Heart right ventricle (tissue), 16 donors: ENCODE results near the gene COL4A2. TPM values are rescaled to one million over a fixed set of nuclear protein-coding genes. Genes with fewer than 3 reads are reported as not detected.

ENCODE experiments used
- ATAC-seq, 8 donors: fragments of 200-7000 bp; cut with Tn5 transposase; one replicate each; pipeline ENCODE4 v1.9.1; 2020; ENCODE audit warnings: mild to moderate bottlenecking in 8 of 8, moderate library complexity in 8 of 8, moderate number of reproducible peaks in 1 of 8
- DNase-seq, 2 donors: peaks; one replicate each; pipeline ENCODE4 v3.0.0-alpha.2; 2020
- H3K27ac ChIP-seq, 10 donors: fragments of 200-600 bp; sonication (generic) in 2 of 10; one replicate each; pipeline versions ENCODE4 v1.5.0 to v1.8.0; 2020 to 2022; ENCODE audit warnings: mild to moderate bottlenecking in 3 of 10
- H3K27me3 ChIP-seq, 7 donors: fragments of 200-600 bp; one replicate each; pipeline ENCODE4 v1.8.0; 2021 to 2022; ENCODE audit warnings: mild to moderate bottlenecking in 2 of 7
- H3K36me3 ChIP-seq, 9 donors: fragments of 200-600 bp; sonication (generic) in 1 of 9; one replicate each; pipeline versions ENCODE4 v1.5.0 to v1.8.0; 2020 to 2022; ENCODE audit warnings: mild to moderate bottlenecking in 2 of 9
- H3K4me1 ChIP-seq, 9 donors: fragments of 200-600 bp; sonication (generic) in 1 of 9; one replicate each; pipeline versions ENCODE4 v1.5.0 to v1.8.0; 2020 to 2022; ENCODE audit warnings: mild to moderate bottlenecking in 4 of 9
- H3K4me3 ChIP-seq, 10 donors: fragments of 200-600 bp; sonication (generic) in 2 of 10; one replicate each; pipeline versions ENCODE4 v1.5.0 to v1.8.0; 2020 to 2022; ENCODE audit warnings: mild to moderate bottlenecking in 7 of 10, moderate library complexity in 2 of 10
- H3K9me3 ChIP-seq, 11 donors: fragments of 200-600 bp in 10 of 11; sonication (generic) in 2 of 11; one replicate each; pipeline versions ENCODE4 v1.5.0 to v1.8.0; 2013 to 2022; ENCODE audit warnings: mild to moderate bottlenecking in 2 of 11, control low read depth in 1 of 11, moderate library complexity in 1 of 11
- CTCF ChIP-seq, 9 donors: fragments of 200-600 bp; sonication (generic) in 2 of 9; IDR thresholded peaks; one replicate each; pipeline versions ENCODE4 v1.5.0 to v1.8.0; 2021 to 2022; ENCODE audit warnings: antibody characterized with exemption in 9 of 9, mild to moderate bottlenecking in 5 of 9, moderate library complexity in 1 of 9
- WGBS, 2 donors: extraction: QIAGEN DNeasy Blood & Tissue Kit; methylation state at CpG; one replicate each; pipeline ENCODE4 v1.1.7; 2013; ENCODE audit warnings: inconsistent platforms in 1 of 2; 5-methylcytosine and 5-hydroxymethylcytosine counted together
- intact Hi-C, 10 donors: fragments of 100-400 bp; cut with DNase I; formaldehyde crosslinking; loops; one replicate each; pipeline versions ENCODE4 v1.11.1 to v1.14.2; 2022
- polyA plus RNA-seq, 2 donors: library from polyadenylated mRNA; stranded (reverse); fragments of 200-250 nt; gene quantifications; one replicate each; pipeline ENCODE4 v1.2.3, GENCODE V29; 2013
- total RNA-seq, 10 donors: library from RNA; stranded (reverse); fragmentation: NEBNext Ultra II Directional in 3 of 10; extraction: Animal tissue kit (Norgen Biotek cat#: 25700) in 3 of 10; gene quantifications; one replicate each; pipeline versions ENCODE4 v1.2.1 to v1.2.4, GENCODE V29; 2021 to 2023
- donor health status: Arrhythmogenic right ventricular cardiomyopathy.
- donor health status: ischemic (EF 13 %, LVEDD 7.1; RV severe dilation, severe dysfunction).
- donor health status: healthy with polysubstance abuse.
- donor health status: DM: no; HTN: yes; CAD: no.
- donor health status: DM: no; HTN: no; CAD: no.
- donor health status: ischemic (EF 25% LVEDD 6.9; RV normal size, moderate dysfunction).
- donor health status: ischemic (EF 25% LVEDD 5.7; RV mildly dilated, moderate dysfunction).
- donor health status: healthy.
- donor health status: DM: yes; HTN: yes; CAD: no.
- donor health status: Ischemic cardiomyopathy.
- donor health status: ischemic (EF 35%, LVEDD 5.7; RV mildly dilated, moderate dysfunction).
- donor health status: nonischemic (EF 11% LVEDD 7.7; RV severe dilation, severe dysfunction).
- donor health status: DM: yes; HTN: yes; CAD: no.
- donor health status: PGD.
- donor health status: ischemic (EF 29% LVEDD 5.4; RV normal size, mild dysfunction).
- donor health status: nonischemic (EF 23%, LVEDD 6.1; RV moderate dilation, normal function).

Gene COL4A2
- total and polyA plus RNA-seq, 12 donors: 81.7 to 301 (median 128) TPM

- Histone ChIP-seq H3K4me1 (peaks cover 16 to 99% (median 72%) of the 10 kb centered on the region in 9 donors), H3K36me3 (peaks cover 0 to 24% (median 0%) of the 10 kb centered on the region in 9 donors), H3K4me3 (no peak overlapping the region), H3K27ac (peak overlapping the region in 1 of 10 donors; percentile 3), H3K27me3 (no peaks in the 10 kb centered on the region), H3K9me3 (no peaks in the 10 kb centered on the region)
- no peak for TF ChIP-seq CTCF (IDR thresholded peaks at IDR 0.05)
- WGBS, 2 donors: 90 to 94% methylated on average over 5 of the region's 5 CpGs
- ATAC-seq (no peak), DNase-seq (no peak)
- intact Hi-C loops: loop anchor here in 1 of 10 donors (5.0 kb wide), 1 partner anchor 35 kb away; the partner anchor contains the start of genes COL4A1 and COL4A2
Measured at GRCh38 chr13:110272227-110272626, 34.9 kb upstream of the COL4A2 start.

- H3K27me3 ChIP-seq: no peaks in the 10 kb centered on the region
Measured at GRCh38 chr13:110272651-110273050, 34.4 kb upstream of the COL4A2 start.

GRCh38 chr13:110273254-110273653, 33.8 kb upstream of the COL4A2 start:
- H3K4me3 ChIP-seq: no peak overlapping the region
- H3K4me1 ChIP-seq: peaks cover 16 to 99% (median 69%) of the 10 kb centered on the region in 9 donors
- intact Hi-C loops: loop anchor here in 1 of 10 donors (5.0 kb wide), 1 partner anchor 34 kb away; the partner anchor contains the start of genes COL4A1 and COL4A2
- ATAC-seq (no peak), DNase-seq (no peak)
- H3K27me3 ChIP-seq: no peaks in the 10 kb centered on the region
- H3K9me3 ChIP-seq: no peaks in the 10 kb centered on the region
- WGBS, 2 donors: 92 to 95% methylated on average over 6 of the region's 6 CpGs
- no peak for TF ChIP-seq CTCF (IDR thresholded peaks at IDR 0.05)
- peak overlapping the region in 2 of 10 donors; percentile 29 to 41 for H3K27ac ChIP-seq
- peaks cover 0 to 20% (median 0%) of the 10 kb centered on the region in 9 donors for H3K36me3 ChIP-seq

More at GRCh38 chr13:110272651-110273050, 34.4 kb upstream of the COL4A2 start:
- no peak for DNase-seq
- Histone ChIP-seq H3K9me3 (no peaks in the 10 kb centered on the region), H3K4me3 (no peak overlapping the region), H3K27ac (peak overlapping the region in 1 of 10 donors; percentile 3), H3K4me1 (peaks cover 16 to 99% (median 73%) of the 10 kb centered on the region in 9 donors), H3K36me3 (peaks cover 0 to 24% (median 0%) of the 10 kb centered on the region in 9 donors)
- ATAC-seq: no peak
- 85 to 88% methylated on average over 6 of the region's 6 CpGs for WGBS, 2 donors
- no peak for TF ChIP-seq CTCF (IDR thresholded peaks at IDR 0.05)
- intact Hi-C loops: loop anchor here in 1 of 10 donors (5.0 kb wide), 1 partner anchor 35 kb away; the partner anchor contains the start of genes COL4A1 and COL4A2

GRCh38 chr13:110274687-110275086, 32.4 kb upstream of the COL4A2 start:
- 52 to 58% methylated on average over 5 of the region's 5 CpGs for WGBS, 2 donors
- Histone ChIP-seq H3K27ac (peak overlapping the region in 3 of 10 donors; percentile 0 to 27 (median 3)), H3K27me3 (no peaks in the 10 kb centered on the region), H3K4me3 (no peak overlapping the region), H3K9me3 (no peaks in the 10 kb centered on the region), H3K36me3 (peaks cover 0 to 17% (median 0%) of the 10 kb centered on the region in 9 donors), H3K4me1 (peaks cover 10 to 100% (median 60%) of the 10 kb centered on the region in 9 donors)
- peak in 7 of 9 donors; percentile 31 to 59 (median 46) for TF ChIP-seq CTCF (IDR thresholded peaks at IDR 0.05)
- DNase-seq: no peak
- intact Hi-C loops: loop anchor here in 1 of 10 donors (5.0 kb wide), 1 partner anchor 33 kb away; the partner anchor contains the start of genes COL4A1 and COL4A2
- peak in 6 of 8 donors; percentile 16 to 47 (median 32) for ATAC-seq
